Uterus (tissue), 2 donors: ENCODE measurements around the gene ZBTB33.

Experiments used
- CTCF ChIP-seq, 4 experiments: fragments of 200-600 bp in 2 of 4; fragments of 450-650 bp in 2 of 4; sonication (generic) in 2 of 4; IDR thresholded peaks; one replicate each; pipeline ENCODE4 v1.5.1; 2016 to 2019; ENCODE audit warnings: antibody characterized with exemption in 4 of 4, mild to moderate bottlenecking in 2 of 4, moderate library complexity in 1 of 4
- POLR2A ChIP-seq, 2 donors: fragments of 450-650 bp; IDR thresholded peaks; one replicate each; pipeline ENCODE4 v1.6.1; 2016; ENCODE audit warnings: antibody characterized with exemption in 2 of 2, mild to moderate bottlenecking in 1 of 2, moderate library complexity in 1 of 2

DNA sequence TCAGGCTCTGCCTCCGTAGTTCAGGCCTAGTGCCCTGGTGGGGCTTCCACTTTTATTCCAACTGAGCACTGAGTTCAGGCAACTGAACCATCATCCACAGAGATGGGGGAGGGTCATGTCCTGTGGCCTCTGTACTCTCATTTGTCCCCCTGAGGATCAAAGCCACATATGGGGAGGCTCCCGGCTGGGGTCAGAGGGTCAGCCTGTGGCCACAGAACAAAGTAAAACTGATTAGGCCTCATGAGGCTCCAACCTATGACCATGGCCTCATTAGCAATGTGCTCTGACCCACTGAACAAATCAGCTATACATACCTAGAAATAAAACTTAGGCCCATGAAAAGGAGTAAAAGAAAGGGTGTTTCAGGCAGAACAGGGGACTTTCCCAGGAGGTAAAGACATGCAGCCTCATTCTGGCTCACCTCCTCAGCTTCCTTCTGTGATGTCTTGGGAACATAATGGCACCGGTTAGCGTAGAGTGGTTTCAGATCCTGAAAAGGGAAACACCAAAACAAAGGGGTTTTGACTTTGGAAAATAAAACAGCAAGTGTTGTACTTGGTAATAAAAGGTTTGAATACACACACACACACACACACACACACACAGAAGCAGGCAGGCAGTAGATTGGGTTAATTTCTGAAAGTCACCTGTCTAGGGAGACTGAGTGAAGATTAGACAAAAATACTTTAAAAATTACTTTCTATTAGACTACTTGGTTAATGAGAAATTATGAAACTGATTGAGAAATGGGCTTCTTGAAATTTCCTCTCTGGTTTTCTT, 36.3 kb downstream of the ZBTB33 start:
- no peak for TF ChIP-seq CTCF (IDR thresholded peaks at IDR 0.05)
- no peak for TF ChIP-seq POLR2A (IDR thresholded peaks at IDR 0.05)
